HepG2 (cell line): ENCODE measurements around the gene SEM1. TPM values are rescaled to one million over a fixed set of nuclear protein-coding genes. Genes with fewer than 3 reads are reported as not detected.

Source experiments
- ARNTL ChIP-seq: sonication (generic); formaldehyde crosslinking; IDR thresholded peaks from 2 replicates; pipeline ENCODE4 v1.4.0; 2020; ENCODE audit warnings: mild to moderate bottlenecking, missing genetic modification reagents
- EHMT2 ChIP-seq: fragments of 200-600 bp; sonication (generic); IDR thresholded peaks from 2 replicates; pipeline ENCODE4 v1.7.0; 2017; ENCODE audit warnings: antibody characterized with exemption, low read depth, low read length, borderline replicate concordance
- ETV5 ChIP-seq: IDR thresholded peaks from 2 replicates; pipeline ENCODE4 v1.6.1; 2018; ENCODE audit warnings: missing biosample characterization, missing genetic modification reagents, inconsistent platforms, borderline replicate concordance
- FOSL1 ChIP-seq: sonication (generic); formaldehyde crosslinking; IDR thresholded peaks from 2 replicates; pipeline ENCODE4 v1.9.0; 2021; ENCODE audit warnings: missing genetic modification reagents, borderline replicate concordance
- MAX ChIP-seq: IDR thresholded peaks from 2 replicates; pipeline ENCODE4 v1.6.1; 2012; ENCODE audit warnings: inconsistent platforms
- NBN ChIP-seq: fragments of 450-650 bp; conservative IDR thresholded peaks from 2 replicates; pipeline ENCODE4 v1.6.1; 2017
- NRL ChIP-seq: sonication (generic); formaldehyde crosslinking; IDR thresholded peaks from 2 replicates; pipeline ENCODE4 v1.5.0; 2020; ENCODE audit warnings: missing genetic modification reagents, mild to moderate bottlenecking, moderate library complexity, borderline replicate concordance
- SMARCC2 ChIP-seq: fragments of 450-650 bp; IDR thresholded peaks from 2 replicates; pipeline ENCODE4 v1.6.1; 2017; ENCODE audit warnings: antibody characterized with exemption, mild to moderate bottlenecking
- TRIM24 ChIP-seq: sonication (generic); formaldehyde crosslinking; IDR thresholded peaks from 2 replicates; pipeline ENCODE4 v1.8.0; 2022; ENCODE audit warnings: mild to moderate bottlenecking, missing genetic modification reagents
- TSC22D2 ChIP-seq: sonication (generic); formaldehyde crosslinking; IDR thresholded peaks from 2 replicates; pipeline ENCODE4 v1.5.1; 2020; ENCODE audit warnings: missing genetic modification reagents, mild to moderate bottlenecking, borderline replicate concordance
- ZBTB42 ChIP-seq: sonication (generic); formaldehyde crosslinking; IDR thresholded peaks from 2 replicates; pipeline ENCODE4 v1.5.0; 2020; ENCODE audit warnings: mild to moderate bottlenecking, missing genetic modification reagents
- ZBTB7A ChIP-seq: sonication (generic); formaldehyde crosslinking; IDR thresholded peaks from 2 replicates; pipeline ENCODE4 v1.8.0; 2022; ENCODE audit warnings: mild to moderate bottlenecking, missing genetic modification reagents
- ZC3H13 ChIP-seq: sonication (generic); formaldehyde crosslinking; IDR thresholded peaks from 2 replicates; pipeline ENCODE4 v1.8.1; 2023; ENCODE audit warnings: mild to moderate bottlenecking, missing genetic modification reagents, moderate library complexity
- ZFP62 ChIP-seq: sonication (generic); formaldehyde crosslinking; IDR thresholded peaks from 2 replicates; pipeline ENCODE4 v1.4.0; 2020; ENCODE audit warnings: missing genetic modification reagents
- ZMYM3 ChIP-seq: sonication (generic); formaldehyde crosslinking; IDR thresholded peaks from 2 replicates; pipeline ENCODE4 v1.5.1; 2020; ENCODE audit warnings: mild to moderate bottlenecking, missing genetic modification reagents
- ZNF34 ChIP-seq: sonication (generic); formaldehyde crosslinking; IDR thresholded peaks from 2 replicates; pipeline ENCODE4 v1.4.0; 2020; ENCODE audit warnings: mild to moderate bottlenecking, missing genetic modification reagents, borderline replicate concordance
- ZNF512B ChIP-seq: sonication (generic); formaldehyde crosslinking; IDR thresholded peaks from 2 replicates; pipeline ENCODE4 v1.5.1; 2020; ENCODE audit warnings: missing genetic modification reagents, mild to moderate bottlenecking, borderline replicate concordance
- polyA plus RNA-seq, 8 experiments: library from polyadenylated mRNA; depleted of rRNA in 3 of 8; stranded (reverse) in 7 of 8; unstranded in 1 of 8; fragments of >200 nt; fragmentation: Illumina TruSeq in 4 of 8; extraction: Trizol in 4 of 8; gene quantifications; 2 replicates each; pipeline versions ENCODE4 v1.2.1 to v1.2.3, GENCODE V29; 2011 to 2016; ENCODE audit warnings: low read depth in 4 of 8, missing spikeins in 1 of 8, mixed read lengths in 1 of 8; ENCODE audit not compliant: insufficient read depth in 1 of 8
- total RNA-seq, 5 experiments: library from RNA; depleted of rRNA; stranded (reverse); fragments of >200 nt; fragmentation: Illumina TruSeq; extraction: Trizol; gene quantifications; 2 replicates each; pipeline ENCODE4 v1.2.3, GENCODE V29; 2016; ENCODE audit warnings: low read depth in 1 of 5
- TF ChIP-seq, protein P1 (sequence below): IDR thresholded peaks from 2 replicates; pipeline ENCODE4 v1.6.1; 2016; ENCODE audit warnings: missing compliant biosample characterization, missing genetic modification reagents, borderline replicate concordance
- TF ChIP-seq, protein P2 (sequence below): sonication (generic); formaldehyde crosslinking; conservative IDR thresholded peaks from 2 replicates; pipeline ENCODE4 v1.5.0; 2020; ENCODE audit warnings: missing genetic modification reagents
- TF ChIP-seq, protein P3 (sequence below): sonication (generic); formaldehyde crosslinking; conservative IDR thresholded peaks from 2 replicates; pipeline ENCODE4 v1.4.0; 2020; ENCODE audit warnings: mild to moderate bottlenecking, missing genetic modification reagents, moderate library complexity

The SEM1 gene
- total and polyA plus RNA-seq, 2 of the 13 experiments (the other 11 are each of a cell fraction or from before 2014, with no cell fraction given): 40.7 to 174 TPM

- TF ChIP-seq ZNF512B (CRISPR knock-in tag) (no peak), TRIM24 (CRISPR knock-in tag) (no peak), ZMYM3 (CRISPR knock-in tag) (no peak), TSC22D2 (CRISPR knock-in tag) (no peak), ZC3H13 (0 out of 2 replicates have a peak, but pooled peaks have one; percentile 19), NBN (no peak), MAX (peak; percentile 39; the same call in 1 of the 2 replicates), EHMT2 (no peak), ETV5 (CRISPR knock-in tag) (no peak; the same call in 1 of the 2 replicates), SMARCC2 (no peak), ZBTB7A (CRISPR knock-in tag) (no peak), ZNF34 (CRISPR knock-in tag) (no peak), FOSL1 (no peak), ARNTL (CRISPR knock-in tag) (no peak), ZBTB42 (no peak), NRL (CRISPR knock-in tag) (peak; percentile 70; the same call in 1 of the 2 replicates), ZFP62 (CRISPR knock-in tag) (no peak)
- TF ChIP-seq, protein P1, sequence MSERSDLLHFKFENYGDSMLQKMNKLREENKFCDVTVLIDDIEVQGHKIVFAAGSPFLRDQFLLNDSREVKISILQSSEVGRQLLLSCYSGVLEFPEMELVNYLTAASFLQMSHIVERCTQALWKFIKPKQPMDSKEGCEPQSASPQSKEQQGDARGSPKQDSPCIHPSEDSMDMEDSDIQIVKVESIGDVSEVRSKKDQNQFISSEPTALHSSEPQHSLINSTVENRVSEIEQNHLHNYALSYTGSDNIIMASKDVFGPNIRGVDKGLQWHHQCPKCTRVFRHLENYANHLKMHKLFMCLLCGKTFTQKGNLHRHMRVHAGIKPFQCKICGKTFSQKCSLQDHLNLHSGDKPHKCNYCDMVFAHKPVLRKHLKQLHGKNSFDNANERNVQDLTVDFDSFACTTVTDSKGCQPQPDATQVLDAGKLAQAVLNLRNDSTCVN: peak; percentile 56; the same call in 1 of the 2 replicates
- TF ChIP-seq, protein P2, sequence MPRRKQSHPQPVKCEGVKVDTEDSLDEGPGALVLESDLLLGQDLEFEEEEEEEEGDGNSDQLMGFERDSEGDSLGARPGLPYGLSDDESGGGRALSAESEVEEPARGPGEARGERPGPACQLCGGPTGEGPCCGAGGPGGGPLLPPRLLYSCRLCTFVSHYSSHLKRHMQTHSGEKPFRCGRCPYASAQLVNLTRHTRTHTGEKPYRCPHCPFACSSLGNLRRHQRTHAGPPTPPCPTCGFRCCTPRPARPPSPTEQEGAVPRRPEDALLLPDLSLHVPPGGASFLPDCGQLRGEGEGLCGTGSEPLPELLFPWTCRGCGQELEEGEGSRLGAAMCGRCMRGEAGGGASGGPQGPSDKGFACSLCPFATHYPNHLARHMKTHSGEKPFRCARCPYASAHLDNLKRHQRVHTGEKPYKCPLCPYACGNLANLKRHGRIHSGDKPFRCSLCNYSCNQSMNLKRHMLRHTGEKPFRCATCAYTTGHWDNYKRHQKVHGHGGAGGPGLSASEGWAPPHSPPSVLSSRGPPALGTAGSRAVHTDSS (CRISPR knock-in tag): no peak
- TF ChIP-seq, protein P3, sequence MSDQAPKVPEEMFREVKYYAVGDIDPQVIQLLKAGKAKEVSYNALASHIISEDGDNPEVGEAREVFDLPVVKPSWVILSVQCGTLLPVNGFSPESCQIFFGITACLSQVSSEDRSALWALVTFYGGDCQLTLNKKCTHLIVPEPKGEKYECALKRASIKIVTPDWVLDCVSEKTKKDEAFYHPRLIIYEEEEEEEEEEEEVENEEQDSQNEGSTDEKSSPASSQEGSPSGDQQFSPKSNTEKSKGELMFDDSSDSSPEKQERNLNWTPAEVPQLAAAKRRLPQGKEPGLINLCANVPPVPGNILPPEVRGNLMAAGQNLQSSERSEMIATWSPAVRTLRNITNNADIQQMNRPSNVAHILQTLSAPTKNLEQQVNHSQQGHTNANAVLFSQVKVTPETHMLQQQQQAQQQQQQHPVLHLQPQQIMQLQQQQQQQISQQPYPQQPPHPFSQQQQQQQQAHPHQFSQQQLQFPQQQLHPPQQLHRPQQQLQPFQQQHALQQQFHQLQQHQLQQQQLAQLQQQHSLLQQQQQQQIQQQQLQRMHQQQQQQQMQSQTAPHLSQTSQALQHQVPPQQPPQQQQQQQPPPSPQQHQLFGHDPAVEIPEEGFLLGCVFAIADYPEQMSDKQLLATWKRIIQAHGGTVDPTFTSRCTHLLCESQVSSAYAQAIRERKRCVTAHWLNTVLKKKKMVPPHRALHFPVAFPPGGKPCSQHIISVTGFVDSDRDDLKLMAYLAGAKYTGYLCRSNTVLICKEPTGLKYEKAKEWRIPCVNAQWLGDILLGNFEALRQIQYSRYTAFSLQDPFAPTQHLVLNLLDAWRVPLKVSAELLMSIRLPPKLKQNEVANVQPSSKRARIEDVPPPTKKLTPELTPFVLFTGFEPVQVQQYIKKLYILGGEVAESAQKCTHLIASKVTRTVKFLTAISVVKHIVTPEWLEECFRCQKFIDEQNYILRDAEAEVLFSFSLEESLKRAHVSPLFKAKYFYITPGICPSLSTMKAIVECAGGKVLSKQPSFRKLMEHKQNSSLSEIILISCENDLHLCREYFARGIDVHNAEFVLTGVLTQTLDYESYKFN (CRISPR knock-in tag): peak; percentile 42; the same call in 1 of the 2 replicates
Measured at GRCh38 chr7:96709381-96710228, at the start of gene SEM1 (continued).
